CD14-positive monocyte (primary cell): ENCODE data around the gene ROCK1. TPM values are rescaled to one million over a fixed set of nuclear protein-coding genes. Genes with fewer than 3 reads are reported as not detected.
"Not testable (repeated sequence)": the region's sequence is repeated elsewhere in the genome, so short reads cannot be mapped to it uniquely, and the experiment has no call there.

Source experiments
- DNase-seq, 3 donors: peaks; one replicate each; pipeline ENCODE4 v3.0.0-alpha.2; 2011 to 2022
- H2AFZ ChIP-seq: 2 replicates; pipeline ENCODE4 v1.6.0; 2012; ENCODE audit warnings: mild to moderate bottlenecking, low read depth, low read length, inconsistent platforms; ENCODE audit not compliant: insufficient read depth, poor library complexity, severe bottlenecking
- H3K27ac ChIP-seq, 2 donors: 1 replicate in 1 of 2; 2 replicates in 1 of 2; pipeline ENCODE4 v1.5.1; 2012 to 2013; ENCODE audit warnings: low read length in 2 of 2, control low read depth in 1 of 2, inconsistent platforms in 1 of 2, low read depth in 1 of 2, mild to moderate bottlenecking in 1 of 2
- H3K27me3 ChIP-seq, 2 donors: one replicate each; pipeline versions ENCODE4 v1.6.0 to v1.6.1; 2011 to 2013; ENCODE audit warnings: low read length in 2 of 2; ENCODE audit not compliant: control insufficient read depth in 2 of 2, insufficient read depth in 2 of 2
- H3K36me3 ChIP-seq, 2 donors: replicated peaks in 1 of 2; 1 replicate in 1 of 2; 2 replicates in 1 of 2; pipeline versions ENCODE4 v1.5.1 to v1.6.1; 2012 to 2013; ENCODE audit warnings: low read length in 2 of 2, control low read depth in 1 of 2, inconsistent platforms in 1 of 2, mild to moderate bottlenecking in 1 of 2; ENCODE audit not compliant: insufficient read depth in 2 of 2, control insufficient read depth in 1 of 2
- H3K4me1 ChIP-seq, 2 donors: 1 replicate in 1 of 2; 2 replicates in 1 of 2; pipeline versions ENCODE4 v1.5.1 to v1.6.1; 2012 to 2013; ENCODE audit warnings: low read length in 2 of 2, control low read depth in 1 of 2, inconsistent platforms in 1 of 2, mild to moderate bottlenecking in 1 of 2, moderate library complexity in 1 of 2; ENCODE audit not compliant: insufficient read depth in 2 of 2, control insufficient read depth in 1 of 2
- H3K4me2 ChIP-seq: replicated peaks from 2 replicates; pipeline ENCODE3; 2012; ENCODE audit warnings: low read length, moderate library complexity, mild to moderate bottlenecking; ENCODE audit not compliant: poor library complexity, severe bottlenecking; ENCODE audit errors: extremely low read depth
- H3K4me3 ChIP-seq, 3 experiments: fragments of 200-600 bp in 1 of 3; sonication (generic) in 1 of 3; replicated peaks in 1 of 3; 1 replicate in 2 of 3; 2 replicates in 1 of 3; pipeline ENCODE4 v1.5.1; 2011 to 2013; ENCODE audit warnings: low read length in 3 of 3, mild to moderate bottlenecking in 3 of 3, control low read depth in 2 of 3, low read depth in 2 of 3, inconsistent platforms in 1 of 3, moderate library complexity in 1 of 3
- H3K79me2 ChIP-seq: 2 replicates; pipeline ENCODE4 v1.6.0; 2012; ENCODE audit warnings: mild to moderate bottlenecking, control low read depth, inconsistent platforms, low read length, moderate library complexity; ENCODE audit not compliant: insufficient read depth
- H3K9ac ChIP-seq: 2 replicates; pipeline ENCODE4 v1.6.0; 2017; ENCODE audit warnings: low read length, mild to moderate bottlenecking; ENCODE audit not compliant: insufficient read depth, poor library complexity, severe bottlenecking
- H3K9me3 ChIP-seq, 2 donors: replicated peaks in 1 of 2; 1 replicate in 1 of 2; 2 replicates in 1 of 2; pipeline versions ENCODE4 v1.5.1 to v1.6.1; 2012 to 2013; ENCODE audit warnings: low read length in 2 of 2, control low read depth in 1 of 2; ENCODE audit not compliant: control insufficient read depth in 1 of 2, insufficient read depth in 1 of 2
- H4K20me1 ChIP-seq: 2 replicates; pipeline ENCODE4 v1.6.0; 2012; ENCODE audit warnings: mild to moderate bottlenecking, low read length, control low read depth, moderate library complexity; ENCODE audit not compliant: insufficient read depth
- H3K27ac Mint-ChIP-seq, 7 donors: one replicate each; pipeline ENCODE4 v1.8.0; 2020; ENCODE audit warnings: mild to moderate bottlenecking in 7 of 7, mixed read lengths in 7 of 7, moderate library complexity in 6 of 7, inconsistent platforms in 2 of 7
- H3K27me3 Mint-ChIP-seq, 3 donors: one replicate each; pipeline ENCODE4 v1.8.0; 2021 to 2022; ENCODE audit warnings: low read depth in 3 of 3, mild to moderate bottlenecking in 3 of 3, mixed read lengths in 3 of 3, moderate library complexity in 3 of 3, inconsistent platforms in 1 of 3
- H3K36me3 Mint-ChIP-seq, 2 donors: one replicate each; pipeline ENCODE4 v1.8.0; 2020; ENCODE audit warnings: mixed read lengths in 2 of 2, inconsistent platforms in 1 of 2, mild to moderate bottlenecking in 1 of 2
- H3K4me1 Mint-ChIP-seq: one replicate; pipeline ENCODE4 v1.8.0; 2020; ENCODE audit warnings: mild to moderate bottlenecking, mixed read lengths
- H3K4me3 Mint-ChIP-seq, 2 donors: one replicate each; pipeline ENCODE4 v1.8.0; 2020; ENCODE audit warnings: mild to moderate bottlenecking in 2 of 2, mixed read lengths in 2 of 2, moderate library complexity in 1 of 2
- H3K9me3 Mint-ChIP-seq, 7 donors: one replicate each; pipeline ENCODE4 v1.8.0; 2020 to 2022; ENCODE audit warnings: mixed read lengths in 7 of 7, mild to moderate bottlenecking in 6 of 7, moderate library complexity in 6 of 7, inconsistent platforms in 2 of 7
- WGBS: methylation state at CpG from one replicate; pipeline ENCODE4 v1.1.5; 2013; ENCODE audit warnings: missing lambda C conversion rate; ENCODE audit not compliant: insufficient coverage; 5-methylcytosine and 5-hydroxymethylcytosine counted together
- intact Hi-C, 2 donors: fragments of 100-400 bp; cut with micrococcal nuclease; formaldehyde crosslinking; loops; one replicate each; pipeline versions ENCODE4 v1.15.0 to v1.15.1; 2023
- polyA plus RNA-seq, 3 donors: library from polyadenylated mRNA; depleted of rRNA in 1 of 3; unstranded in 2 of 3; stranded (reverse) in 1 of 3; fragments of 300-500 nt in 2 of 3; fragments of >200 nt in 1 of 3; fragmentation: Illumina TruSeq in 2 of 3; gene quantifications; 1 replicate in 2 of 3; 2 replicates in 1 of 3; pipeline ENCODE4 v1.2.3, GENCODE V29; 2012 to 2021
- TF ChIP-seq, protein P1 (sequence below): fragments of 200-600 bp; IDR thresholded peaks from one replicate; pipeline ENCODE4 v1.8.0; 2022; ENCODE audit warnings: antibody characterized with exemption, mild to moderate bottlenecking

The ROCK1 gene
- polyA plus RNA-seq, 3 donors: 10.2 to 35.3 (median 20.3) TPM

- H3K4me2 ChIP-seq: no peak overlapping the region
- Mint-ChIP-seq H3K9me3 (peaks cover 0 to 5% (median 2%) of the 10 kb centered on the region in 7 donors), H3K4me1 (peaks cover 7% of the 10 kb centered on the region), H3K27ac (peak overlapping the region in 1 of 7 donors; percentile 50), H3K4me3 (no peak overlapping the region), H3K36me3 (no peaks in the 10 kb centered on the region), H3K27me3 (peaks cover 0 to 1% (median 1%) of the 10 kb centered on the region in 3 donors)
- H3K36me3 ChIP-seq: no peaks in the 10 kb centered on the region
- peaks cover 0 to 4% of the 10 kb centered on the region in 2 donors for H3K9me3 ChIP-seq
- no peak overlapping the region for H3K4me3 ChIP-seq
- no peaks in the 10 kb centered on the region for H3K79me2 ChIP-seq
- H3K9ac ChIP-seq: no peak overlapping the region
- no peaks in the 10 kb centered on the region for H3K4me1 ChIP-seq
- H4K20me1 ChIP-seq: no peaks in the 10 kb centered on the region
- no peak overlapping the region for H3K27ac ChIP-seq
- H2AFZ ChIP-seq: peak overlapping the region; percentile 33
- DNase-seq: no peak
- WGBS: no CpG with 5 or more reads among the region's 5 CpGs
- intact Hi-C loops: no loop called here
- TF ChIP-seq, protein P1, sequence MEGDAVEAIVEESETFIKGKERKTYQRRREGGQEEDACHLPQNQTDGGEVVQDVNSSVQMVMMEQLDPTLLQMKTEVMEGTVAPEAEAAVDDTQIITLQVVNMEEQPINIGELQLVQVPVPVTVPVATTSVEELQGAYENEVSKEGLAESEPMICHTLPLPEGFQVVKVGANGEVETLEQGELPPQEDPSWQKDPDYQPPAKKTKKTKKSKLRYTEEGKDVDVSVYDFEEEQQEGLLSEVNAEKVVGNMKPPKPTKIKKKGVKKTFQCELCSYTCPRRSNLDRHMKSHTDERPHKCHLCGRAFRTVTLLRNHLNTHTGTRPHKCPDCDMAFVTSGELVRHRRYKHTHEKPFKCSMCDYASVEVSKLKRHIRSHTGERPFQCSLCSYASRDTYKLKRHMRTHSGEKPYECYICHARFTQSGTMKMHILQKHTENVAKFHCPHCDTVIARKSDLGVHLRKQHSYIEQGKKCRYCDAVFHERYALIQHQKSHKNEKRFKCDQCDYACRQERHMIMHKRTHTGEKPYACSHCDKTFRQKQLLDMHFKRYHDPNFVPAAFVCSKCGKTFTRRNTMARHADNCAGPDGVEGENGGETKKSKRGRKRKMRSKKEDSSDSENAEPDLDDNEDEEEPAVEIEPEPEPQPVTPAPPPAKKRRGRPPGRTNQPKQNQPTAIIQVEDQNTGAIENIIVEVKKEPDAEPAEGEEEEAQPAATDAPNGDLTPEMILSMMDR: no peak
- no peaks in the 10 kb centered on the region for H3K27me3 ChIP-seq
These were observed 30.2 kb upstream of the ROCK1 start for GRCh38 chr18:21141668-21142422.

- H3K79me2 ChIP-seq, H3K4me3 Mint-ChIP-seq, H3K27me3 Mint-ChIP-seq, H3K4me1 ChIP-seq, H3K27ac Mint-ChIP-seq, H3K4me3 ChIP-seq, H3K9me3 Mint-ChIP-seq, H2AFZ ChIP-seq, H3K4me1 Mint-ChIP-seq, H3K9me3 ChIP-seq, H3K9ac ChIP-seq, H3K36me3 ChIP-seq, DNase-seq, H3K36me3 Mint-ChIP-seq, intact Hi-C loops, H4K20me1 ChIP-seq, H3K4me2 ChIP-seq, H3K27me3 ChIP-seq, H3K27ac ChIP-seq: not testable (repeated sequence)
- WGBS: 98% methylated on average over 27 of the region's 41 CpGs
These were observed 26.3 kb upstream of the ROCK1 start for GRCh38 chr18:21137719-21138488.
